22Rv1 (cell line): ENCODE results near the gene ARHGEF18.

Experiments
- H3K27ac ChIP-seq: fragments of 450-650 bp; 2 replicates; pipeline ENCODE4 v1.5.1; 2017
- ZFX ChIP-seq: fragments of 450-650 bp; IDR thresholded peaks from 2 replicates; pipeline ENCODE4 v1.6.1; 2017; ENCODE audit warnings: antibody characterized with exemption, borderline replicate concordance
- TF ChIP-seq, protein P1 (sequence below): fragments of 450-650 bp; IDR thresholded peaks from 2 replicates; pipeline ENCODE4 v1.5.1; 2017; ENCODE audit warnings: mild to moderate bottlenecking

ARHGEF18 gene

DNA sequence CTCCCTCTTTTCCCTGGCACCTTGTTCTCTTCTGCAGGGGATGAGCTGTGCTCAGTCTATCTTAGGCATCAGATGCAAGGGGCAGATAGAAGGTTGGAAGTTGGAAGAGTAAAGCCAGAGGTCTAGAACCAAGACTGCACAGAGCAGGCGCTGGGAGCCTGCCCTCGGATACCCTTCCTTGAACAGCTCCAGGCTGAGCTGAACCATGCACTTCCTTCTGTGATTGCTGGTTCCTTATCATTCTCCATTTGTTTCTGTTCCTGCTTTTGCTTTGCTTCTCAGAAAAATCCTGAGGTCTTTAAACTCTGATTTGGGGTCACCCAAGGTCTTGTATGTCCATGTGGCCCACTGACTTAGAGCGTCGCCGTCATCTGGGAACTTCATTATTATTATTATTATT, 36.3 kb downstream of the ARHGEF18 start:
- H3K27ac ChIP-seq: no peak overlapping the region
- no peak for TF ChIP-seq ZFX
- TF ChIP-seq, protein P1, sequence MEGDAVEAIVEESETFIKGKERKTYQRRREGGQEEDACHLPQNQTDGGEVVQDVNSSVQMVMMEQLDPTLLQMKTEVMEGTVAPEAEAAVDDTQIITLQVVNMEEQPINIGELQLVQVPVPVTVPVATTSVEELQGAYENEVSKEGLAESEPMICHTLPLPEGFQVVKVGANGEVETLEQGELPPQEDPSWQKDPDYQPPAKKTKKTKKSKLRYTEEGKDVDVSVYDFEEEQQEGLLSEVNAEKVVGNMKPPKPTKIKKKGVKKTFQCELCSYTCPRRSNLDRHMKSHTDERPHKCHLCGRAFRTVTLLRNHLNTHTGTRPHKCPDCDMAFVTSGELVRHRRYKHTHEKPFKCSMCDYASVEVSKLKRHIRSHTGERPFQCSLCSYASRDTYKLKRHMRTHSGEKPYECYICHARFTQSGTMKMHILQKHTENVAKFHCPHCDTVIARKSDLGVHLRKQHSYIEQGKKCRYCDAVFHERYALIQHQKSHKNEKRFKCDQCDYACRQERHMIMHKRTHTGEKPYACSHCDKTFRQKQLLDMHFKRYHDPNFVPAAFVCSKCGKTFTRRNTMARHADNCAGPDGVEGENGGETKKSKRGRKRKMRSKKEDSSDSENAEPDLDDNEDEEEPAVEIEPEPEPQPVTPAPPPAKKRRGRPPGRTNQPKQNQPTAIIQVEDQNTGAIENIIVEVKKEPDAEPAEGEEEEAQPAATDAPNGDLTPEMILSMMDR: no peak

DNA sequence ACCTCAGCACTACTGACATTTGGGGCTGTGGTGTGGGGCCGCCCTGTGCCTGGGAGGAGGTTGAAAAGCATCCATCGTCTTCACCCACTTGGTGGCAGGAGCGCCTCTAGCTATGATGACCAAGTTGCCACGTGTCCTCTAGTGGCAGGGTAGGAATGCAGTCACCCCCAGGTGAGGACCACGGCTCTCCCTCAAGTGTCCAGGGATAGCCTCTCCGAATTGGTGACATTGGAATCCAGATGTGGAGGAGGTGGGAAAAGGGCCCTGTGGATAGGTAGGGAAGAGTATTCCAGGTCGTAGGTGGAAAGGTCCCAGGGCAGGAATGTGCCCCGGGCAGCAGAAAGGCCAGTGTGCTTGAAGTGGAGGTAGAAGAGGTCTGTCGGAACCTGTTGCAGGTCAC, 37.6 kb downstream of the ARHGEF18 start:
- no peak overlapping the region for H3K27ac ChIP-seq
- TF ChIP-seq ZFX: no peak
- TF ChIP-seq, protein P1: no peak

- TF ChIP-seq, protein P1: no peak
- TF ChIP-seq ZFX: no peak
- H3K27ac ChIP-seq: no peak overlapping the region
Measured at GRCh38 chr19:7386769-7387168, 38.0 kb downstream of the ARHGEF18 start.

GRCh38 chr19:7391218-7391670, 42.5 kb downstream of the ARHGEF18 start:
- H3K27ac ChIP-seq: no peak overlapping the region
- TF ChIP-seq, protein P1: no peak
- no peak for TF ChIP-seq ZFX

DNA sequence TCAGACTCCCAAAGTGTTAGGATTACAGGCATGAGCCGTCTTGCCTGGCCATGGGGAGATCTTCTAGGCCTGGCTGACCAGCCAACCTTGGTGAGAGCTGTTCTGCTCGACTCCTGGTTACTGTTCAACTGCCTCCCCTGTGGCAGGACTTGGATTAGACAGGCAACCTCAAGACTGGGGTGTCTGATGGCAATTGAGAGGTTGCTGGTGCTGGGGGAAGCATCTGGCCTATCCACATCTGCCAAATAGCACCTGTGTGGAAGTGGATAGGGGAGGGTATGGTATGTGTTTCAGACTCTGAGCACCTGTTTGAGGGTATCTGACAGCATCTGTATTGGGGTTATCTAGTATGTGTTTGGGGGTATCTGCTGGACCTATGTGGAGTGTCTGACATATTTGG, 44.7 kb downstream of the ARHGEF18 start:
- no peak for TF ChIP-seq ZFX
- TF ChIP-seq, protein P1: no peak
- 0 out of 2 replicates have a peak overlapping the region, but pooled peaks have one; percentile 8 for H3K27ac ChIP-seq

DNA sequence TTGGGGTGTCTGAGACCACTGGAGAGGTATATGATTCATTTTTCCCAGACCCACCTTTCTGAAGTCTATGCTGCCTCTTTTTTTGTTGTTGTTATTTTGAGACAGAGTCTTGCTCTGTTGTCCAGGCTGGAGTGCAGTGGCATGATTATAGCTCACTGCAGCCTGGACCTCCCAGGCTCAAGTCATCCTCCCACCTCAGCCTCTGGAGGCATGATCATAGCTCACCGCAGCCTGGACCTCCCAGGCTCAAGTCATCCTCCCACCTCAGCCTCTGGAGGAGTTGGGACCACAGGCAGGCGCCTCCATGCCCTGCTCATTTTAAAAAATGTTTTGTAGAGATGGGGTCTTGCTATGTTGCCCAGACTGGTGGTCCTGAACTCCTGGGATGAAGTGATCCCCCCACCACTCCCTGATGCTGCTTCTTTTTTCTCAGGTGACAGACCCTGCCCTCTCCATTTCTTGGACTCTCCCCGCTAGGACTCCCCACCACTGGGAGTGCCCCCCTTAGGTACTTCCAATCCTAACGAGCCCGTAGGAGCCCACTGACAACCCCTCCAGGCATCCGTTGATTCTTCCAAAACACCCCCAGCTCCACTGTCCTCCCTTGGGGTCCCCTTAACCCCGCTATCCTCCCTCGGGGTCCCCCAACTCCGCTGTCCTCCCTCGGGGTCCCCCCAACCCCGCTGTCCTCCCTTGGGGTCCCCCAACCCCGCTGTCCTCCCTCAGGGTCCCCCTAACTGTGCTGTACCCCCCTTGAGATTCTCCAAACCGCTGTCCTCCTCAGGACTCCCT, 45.4 kb downstream of the ARHGEF18 start:
- no peak for TF ChIP-seq ZFX
- TF ChIP-seq, protein P1: no peak

GRCh38 chr19:7394731-7395359, 46.1 kb downstream of the ARHGEF18 start:
- TF ChIP-seq, protein P1: no peak
- TF ChIP-seq ZFX: no peak
- peak overlapping the region; percentile 42 for H3K27ac ChIP-seq

More for the DNA sequence above, 45.4 kb downstream of the ARHGEF18 start:
- H3K27ac ChIP-seq: no peak overlapping the region
